HG03378 (cell line): ENCODE measurements around the gene UBASH3A.

Source experiments
- ATAC-seq: cut with Tn5 transposase; IDR thresholded peaks from one replicate; pipeline ENCODE4 v1.9.1; 2021; ENCODE audit warnings: mild to moderate bottlenecking, moderate library complexity; ENCODE audit not compliant: unreplicated experiment

UBASH3A gene

DNA sequence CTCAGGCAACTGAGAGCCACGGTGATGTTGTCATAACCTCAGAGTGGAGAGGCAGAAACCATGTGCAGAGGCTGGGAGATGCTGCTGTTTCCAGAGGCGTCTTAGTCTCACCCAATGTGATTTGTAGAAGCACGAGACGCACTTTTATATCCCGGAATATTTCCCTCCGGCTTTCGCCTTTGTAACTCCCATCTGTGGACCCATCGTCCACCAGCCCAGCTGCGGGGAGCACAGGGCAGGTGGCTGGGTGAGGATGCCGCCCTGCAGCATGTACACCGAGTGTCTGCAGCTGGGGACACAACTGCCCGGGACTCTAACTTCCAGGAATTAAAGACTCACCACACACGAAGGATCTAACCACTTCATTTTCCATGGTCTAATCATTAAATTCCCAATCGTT, 43.5 kb downstream of the UBASH3A start:
- ATAC-seq: no peak

- ATAC-seq: no peak
Observed at GRCh38 chr21:42447732-42448131, 44.0 kb downstream of the UBASH3A start.

DNA sequence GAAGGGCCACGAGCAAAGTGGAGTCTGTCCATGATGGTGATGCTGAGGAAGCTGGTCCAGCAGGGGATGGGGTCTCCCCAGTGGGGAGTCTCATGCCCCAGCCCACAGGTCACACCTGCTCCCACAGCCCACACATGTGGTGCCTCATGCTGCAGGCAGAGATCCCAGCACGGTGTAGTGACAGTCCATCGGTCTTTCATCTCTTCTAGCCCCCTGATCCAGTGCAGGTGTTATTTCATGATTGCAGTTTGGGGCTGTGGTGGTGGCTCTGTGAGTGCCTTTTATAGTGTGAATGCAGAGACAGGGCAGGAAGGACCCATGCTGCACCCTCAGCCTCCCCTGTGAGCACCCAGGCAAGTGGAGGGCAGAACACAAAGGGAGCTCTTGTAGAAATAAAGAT, 45.0 kb downstream of the UBASH3A start:
- ATAC-seq: no peak

- ATAC-seq: no peak
Observed at GRCh38 chr21:42451941-42452340, 48.2 kb downstream of the UBASH3A start.

- ATAC-seq: no peak
Observed at GRCh38 chr21:42452401-42453223, 48.9 kb downstream of the UBASH3A start.

DNA sequence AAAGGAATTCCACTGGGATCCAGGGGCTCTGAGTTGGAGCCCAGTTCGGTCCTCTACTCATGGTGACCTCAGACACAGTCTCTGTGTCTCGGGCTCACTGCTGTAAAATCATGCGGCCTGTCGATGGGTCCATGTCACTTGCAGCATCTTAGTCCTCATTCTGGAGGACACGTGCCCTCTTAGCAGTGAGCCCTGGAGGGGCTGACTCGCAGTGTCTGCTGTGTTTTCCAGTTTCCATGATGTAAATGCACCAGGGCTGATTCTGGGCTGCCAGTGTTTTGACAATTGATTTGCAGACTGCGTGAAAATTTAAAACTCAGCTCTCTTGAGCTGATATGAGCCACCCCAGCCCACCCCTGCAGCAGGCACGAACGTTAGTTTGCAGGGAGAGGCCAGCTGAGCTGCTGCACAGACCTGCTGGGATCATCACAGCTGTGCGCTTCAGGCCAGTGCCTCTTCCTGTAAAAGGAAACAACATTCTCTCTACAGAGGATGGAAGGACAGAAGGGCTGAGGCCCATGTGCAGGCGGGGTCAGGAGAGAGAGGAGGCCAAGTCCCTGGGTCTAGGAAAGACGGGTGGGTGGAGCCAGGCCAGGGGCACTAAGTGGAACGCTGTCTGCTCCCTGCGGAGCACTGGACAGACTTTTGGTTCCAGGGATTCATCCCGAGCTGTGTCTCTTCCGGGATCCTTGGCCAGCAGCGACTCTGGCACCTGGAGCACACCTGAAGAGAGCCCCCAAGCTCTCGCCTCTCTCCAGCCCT, 49.7 kb downstream of the UBASH3A start:
- no peak for ATAC-seq

- no peak for ATAC-seq
Observed at GRCh38 chr21:42453986-42454570, 50.4 kb downstream of the UBASH3A start.

DNA sequence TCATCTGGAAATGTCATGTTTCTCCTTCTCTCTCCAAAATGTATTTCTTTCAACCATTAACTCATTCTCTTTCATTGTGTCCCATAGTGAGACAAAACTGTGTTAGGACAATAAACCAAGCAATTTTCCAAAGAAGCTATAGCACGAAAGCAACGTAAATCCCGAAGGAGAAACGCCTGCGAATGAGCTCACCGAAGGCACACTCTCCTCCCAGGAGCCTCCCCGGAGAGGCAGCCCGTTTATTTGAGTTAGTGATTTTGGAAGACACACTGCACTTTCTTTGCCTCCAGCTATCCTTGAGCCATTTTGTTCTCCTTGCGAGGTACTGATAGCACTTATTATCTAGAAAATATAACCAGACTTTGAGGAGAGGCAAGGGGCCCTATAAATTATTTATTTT, 51.1 kb downstream of the UBASH3A start:
- ATAC-seq: no peak

- ATAC-seq: no peak
Observed at GRCh38 chr21:42455196-42455595, 51.5 kb downstream of the UBASH3A start.

GRCh38 chr21:42455754-42456440, 52.2 kb downstream of the UBASH3A start:
- no peak for ATAC-seq

DNA sequence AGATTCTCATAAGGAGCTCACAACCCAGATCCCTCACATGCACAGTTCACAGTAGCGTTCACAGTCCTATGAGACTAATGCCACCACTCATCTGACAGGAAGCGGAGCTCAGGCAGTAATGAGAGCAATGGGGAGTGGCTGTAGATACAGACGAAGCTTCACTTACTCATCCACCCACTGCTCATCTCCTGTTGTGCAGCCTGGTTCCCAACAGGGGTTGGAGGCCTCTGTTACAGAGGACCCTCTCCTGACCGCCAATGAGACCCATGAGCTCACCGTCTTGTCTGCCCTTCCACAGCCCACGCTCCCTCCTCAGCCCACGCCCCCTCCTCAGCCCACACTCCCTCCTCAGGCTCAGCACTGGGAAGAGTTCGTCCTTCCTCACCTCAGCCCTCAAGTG, 52.8 kb downstream of the UBASH3A start:
- no peak for ATAC-seq

- no peak for ATAC-seq
Observed at GRCh38 chr21:42459082-42459460, 55.4 kb downstream of the UBASH3A start.

GRCh38 chr21:42459546-42460215, 56.0 kb downstream of the UBASH3A start:
- ATAC-seq: no peak

- no peak for ATAC-seq
Observed at GRCh38 chr21:42460391-42461184, 56.9 kb downstream of the UBASH3A start.

- ATAC-seq: no peak
Observed at GRCh38 chr21:42461185-42461520, 57.5 kb downstream of the UBASH3A start.

DNA sequence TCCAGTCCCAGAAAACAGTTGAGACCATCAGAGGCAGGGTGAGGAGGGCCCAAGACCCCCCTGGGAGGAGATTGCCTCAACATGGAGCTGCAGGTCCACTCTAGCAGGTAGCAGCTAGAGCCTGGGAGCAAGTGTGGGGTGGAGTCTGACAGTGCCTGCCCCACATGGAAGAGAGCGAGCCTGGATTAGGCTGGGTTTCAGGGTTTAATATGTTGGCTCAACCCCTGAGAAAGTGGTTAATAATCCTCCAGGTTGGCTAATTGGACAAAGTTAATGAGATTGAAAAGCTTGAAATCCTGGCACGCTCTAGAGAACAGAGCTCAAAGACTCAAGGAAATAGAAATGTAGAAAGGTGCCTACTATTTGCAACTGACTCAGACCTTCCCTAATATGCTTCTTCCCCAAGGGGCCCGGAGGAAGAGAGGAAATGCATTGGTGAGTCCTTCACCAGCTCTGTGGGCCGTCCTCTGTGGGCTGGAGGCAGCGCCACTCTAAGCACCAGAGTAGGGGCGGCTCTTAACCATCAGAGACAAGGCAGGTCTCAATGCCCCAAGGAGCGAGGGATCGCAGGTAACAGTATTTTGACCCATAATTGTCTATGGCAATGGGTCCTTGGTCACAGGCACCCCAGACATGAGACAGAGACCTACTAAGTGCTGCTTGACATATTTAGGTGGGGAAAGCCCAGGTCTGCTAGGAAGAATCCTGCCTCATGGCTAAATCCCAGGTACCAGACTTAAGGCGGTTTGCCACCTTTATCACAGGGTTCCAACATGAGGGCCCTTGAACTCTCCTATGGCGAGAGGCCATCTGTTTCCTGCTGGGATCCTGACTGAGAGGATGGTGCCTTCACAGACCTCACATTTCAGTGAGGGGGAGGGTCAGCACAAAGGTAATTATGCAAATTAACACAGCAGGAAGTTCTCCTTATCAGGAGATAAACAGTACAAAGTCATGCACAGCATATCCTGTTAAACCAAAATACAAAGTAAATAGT, 58.5 kb downstream of the UBASH3A start:
- ATAC-seq: no peak

DNA sequence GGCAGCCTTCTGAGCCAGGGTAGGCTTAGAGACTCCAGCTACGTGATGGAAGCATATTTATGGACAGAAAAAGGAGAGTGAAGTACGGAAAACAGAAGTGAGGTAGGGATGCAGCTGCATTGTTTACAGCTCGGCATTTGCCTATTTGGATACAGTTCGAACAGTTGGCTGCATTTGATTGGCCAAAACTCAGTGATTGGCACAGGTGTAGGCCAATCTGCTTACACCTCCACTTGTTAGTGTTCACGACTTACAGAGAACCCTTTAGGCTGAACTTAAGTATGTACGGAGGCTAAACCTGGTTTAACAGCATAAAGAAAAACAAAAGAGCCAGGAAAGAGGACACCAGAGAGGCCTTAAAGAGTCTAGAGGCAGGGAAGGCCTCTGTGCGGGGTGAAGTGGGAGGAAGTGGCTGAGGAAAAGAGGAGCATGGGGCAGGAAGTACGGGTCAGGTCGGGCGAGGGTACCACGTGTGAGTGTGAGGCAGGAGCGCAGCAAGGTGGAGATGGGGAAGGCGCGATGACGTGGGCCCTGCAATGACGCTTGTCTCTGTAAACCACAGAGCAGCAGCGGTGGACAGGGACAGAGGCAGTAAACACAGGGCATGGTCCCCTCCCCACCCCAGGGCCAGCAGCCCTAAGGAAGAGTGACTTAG, 60.3 kb downstream of the UBASH3A start:
- no peak for ATAC-seq

DNA sequence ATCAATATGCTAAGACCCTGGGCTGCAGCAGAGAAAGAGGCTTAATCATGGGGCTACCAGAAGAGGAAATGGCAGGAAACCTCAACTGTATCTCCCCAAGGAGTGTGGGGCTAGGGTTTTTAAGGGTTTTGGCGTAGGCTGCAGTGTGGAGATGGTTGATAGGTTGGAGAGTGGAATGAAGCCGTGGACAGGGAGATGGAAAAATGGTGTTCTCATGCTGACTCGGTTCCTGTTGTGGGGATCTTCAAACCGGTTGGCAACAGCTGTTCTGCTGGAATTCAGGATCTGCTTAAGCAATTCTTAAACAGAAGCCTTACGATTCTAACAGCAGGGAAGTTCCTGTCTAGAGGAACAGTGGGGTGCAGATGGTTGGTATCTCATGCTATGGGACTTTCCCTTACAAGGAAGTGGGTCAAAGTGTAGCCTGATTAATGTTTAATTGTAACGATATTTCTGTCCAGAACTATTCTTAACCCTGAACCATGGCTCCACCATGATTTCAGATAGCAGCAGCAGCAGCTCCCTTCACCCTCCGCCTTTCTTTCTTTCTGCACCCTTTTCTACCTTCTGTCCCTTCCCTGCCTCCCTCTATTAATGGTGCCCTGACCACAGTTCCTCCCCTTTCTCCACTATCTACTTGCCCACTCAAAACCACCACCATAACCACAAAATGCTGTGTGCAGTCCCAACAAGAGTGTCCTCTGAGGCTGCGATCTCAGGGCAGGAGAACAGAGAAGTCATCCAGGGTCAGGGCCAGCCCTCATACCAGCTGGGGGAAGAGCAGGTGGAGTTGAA, 61.5 kb downstream of the UBASH3A start:
- peak; percentile 33 for ATAC-seq
